SK-MEL-5 (cell line): ENCODE results near the gene ZFPL1. TPM values are rescaled to one million over a fixed set of nuclear protein-coding genes. Genes with fewer than 3 reads are reported as not detected.

Experiments used
- DNase-seq: peaks from one replicate; pipeline ENCODE4 v3.0.0-alpha.2; 2016; ENCODE audit warnings: low read depth, low spot score
- in situ Hi-C: cut with HindIII; loops from 2 replicates; pipeline ENCODE4 v1.10.0; 2016; ENCODE audit warnings: low sequenced_read_pairs, high pct_unique_total_duplicates, low pct_unique_long_range_greater_than_20kb
- small RNA-seq, 2 experiments: library from RNA; depleted of rRNA; stranded (forward); fragments of <200 nt; gene quantifications; one replicate each; pipeline ENCODE3, GENCODE V24; 2014
- total RNA-seq: library from RNA; depleted of rRNA; stranded (reverse); fragments of >200 nt; shearing (Covaris generic); gene quantifications from 2 replicates; pipeline ENCODE4 v1.2.3, GENCODE V29; 2014; rRNA removed

ZFPL1 gene
- total RNA-seq, 1 experiment from 2014 or later, result 22.2 TPM

- no peak for DNase-seq
- in situ Hi-C loops, result no loop called here
Measured at GRCh38 chr11:65132238-65132987, 48.4 kb downstream of the ZFPL1 start.

GRCh38 chr11:65132988-65133700, 49.1 kb downstream of the ZFPL1 start:
- in situ Hi-C loops, result no loop called here
- peak; percentile 34 for DNase-seq

GRCh38 chr11:65133724-65134123, 49.7 kb downstream of the ZFPL1 start:
- no peak for DNase-seq
- in situ Hi-C loops, result no loop called here

- peak; percentile 81 for DNase-seq
- in situ Hi-C loops, result no loop called here
Measured at GRCh38 chr11:65134240-65134951, 50.4 kb downstream of the ZFPL1 start, which contains the start of gene SYVN1. TSS of gene SYVN1 (minus strand) at chr11:65134519. CDS start at chr11:65133601, 918 bp downstream.

GRCh38 chr11:65134952-65135632, 51.1 kb downstream of the ZFPL1 start:
- DNase-seq, result peak; percentile 95
- in situ Hi-C loops, result no loop called here

GRCh38 chr11:65135633-65136145, 51.7 kb downstream of the ZFPL1 start:
- DNase-seq, result no peak
- in situ Hi-C loops, result no loop called here

GRCh38 chr11:65136515-65137096, 52.6 kb downstream of the ZFPL1 start:
- no peak for DNase-seq
- in situ Hi-C loops, result no loop called here

Small RNAs within 50 kb of the gene (small RNA-seq; reads per million reads assigned to genes)
- gene SNX15, result 0 reads per million in 2 experiments

Other genes with a start within 250 kb of the ZFPL1 start
- 1.1 and 1.6 TPM in 2 replicates for gene CDC42BPG, start 239.6 kb upstream of the ZFPL1 start, total RNA-seq
- gene EHD1, start 205.6 kb upstream of the ZFPL1 start, total RNA-seq, result 9.7 and 12.6 TPM in 2 replicates
- 5.2 and 8.1 TPM in 2 replicates for gene ATG2A, start 167.0 kb upstream of the ZFPL1 start, total RNA-seq
- gene PPP2R5B, start 159.5 kb upstream of the ZFPL1 start, total RNA-seq, result 8.4 and 13.3 TPM in 2 replicates
- gene GPHA2, start 148.3 kb upstream of the ZFPL1 start, total RNA-seq, result not detected in 2 replicates
- not detected in 2 replicates for gene MAJIN, start 112.1 kb upstream of the ZFPL1 start, total RNA-seq
- 0.43 and 0.45 TPM in 2 replicates for gene BATF2, start 87.3 kb upstream of the ZFPL1 start, total RNA-seq
- gene ARL2, start 70.1 kb upstream of the ZFPL1 start, total RNA-seq, result 88.5 and 88.6 TPM in 2 replicates
- gene SNX15, start 56.8 kb upstream of the ZFPL1 start, total RNA-seq, result 6.2 and 7.4 TPM in 2 replicates
- gene SAC3D1, start 43.0 kb upstream of the ZFPL1 start, total RNA-seq, result 4.7 and 4.8 TPM in 2 replicates
- not detected in 2 replicates for gene NAALADL1, start 25.7 kb upstream of the ZFPL1 start, total RNA-seq
- gene CDCA5, start 182 bp upstream of the ZFPL1 start, total RNA-seq, result 18.8 and 21.7 TPM in 2 replicates
- 86.9 and 92.9 TPM in 2 replicates for gene VPS51, start 12.0 kb downstream of the ZFPL1 start, total RNA-seq
- gene TM7SF2, start 27.6 kb downstream of the ZFPL1 start, total RNA-seq, result 3.4 and 5.3 TPM in 2 replicates
- 7.5 and 8.1 TPM in 2 replicates for gene ZNHIT2, start 33.5 kb downstream of the ZFPL1 start, total RNA-seq
- gene FAU, start 37.9 kb downstream of the ZFPL1 start, total RNA-seq, result 196 and 229 TPM in 2 replicates
- 52.2 and 53.9 TPM in 2 replicates for gene MRPL49, start 38.1 kb downstream of the ZFPL1 start, total RNA-seq
- 8.9 and 12.2 TPM in 2 replicates for gene SYVN1, start 50.3 kb downstream of the ZFPL1 start, total RNA-seq
- not detected in 2 replicates for gene SPDYC, start 86.0 kb downstream of the ZFPL1 start, total RNA-seq
- gene CAPN1, start 97.7 kb downstream of the ZFPL1 start, total RNA-seq, result 40.5 and 54.5 TPM in 2 replicates
- gene POLA2, start 177.7 kb downstream of the ZFPL1 start, total RNA-seq, result 5.1 and 19.5 TPM in 2 replicates
- 0.42 and 1.2 TPM in 2 replicates for gene CDC42EP2, start 230.6 kb downstream of the ZFPL1 start, total RNA-seq
- gene DPF2, start 249.6 kb downstream of the ZFPL1 start, total RNA-seq, result 21.6 and 22.9 TPM in 2 replicates